A549 (cell line): Measurements from ENCODE around the gene LRSAM1. TPM values are rescaled to one million over a fixed set of nuclear protein-coding genes. Genes with fewer than 3 reads are reported as not detected.

Source experiments
- ATAC-seq, 2 experiments: fragments of 200-7000 bp in 1 of 2; fragments of >200 bp in 1 of 2; cut with Nextera tagmentation in 1 of 2; cut with Tn5 transposase in 1 of 2; 3 replicates each; pipeline versions ENCODE4 v1.8.0 to v1.9.1; 2018 to 2020; ENCODE audit warnings: mild to moderate bottlenecking in 1 of 2, moderate library complexity in 1 of 2
- CTCF ChIA-PET: fragments of 300-600 bp; sonication (Branson Sonifier 250); formaldehyde crosslinking; extraction: SDS; loops from one replicate; lab custom pipeline; 2021; ENCODE audit warnings: antibody characterized with exemption, inconsistent platforms; lab: Yijun Ruan, JAX
- POLR2A ChIA-PET: fragments of 350-600 bp; formaldehyde crosslinking; extraction: SDS; loops from one replicate; lab custom pipeline; 2021; ENCODE audit warnings: antibody characterized with exemption, inconsistent platforms; lab: Yijun Ruan, JAX
- DNase-seq, 2 experiments: peaks; one replicate each; pipeline versions ENCODE4 v3.0.0 to v3.0.0-alpha.2; 2011 to 2016; ENCODE audit warnings: low read depth in 1 of 2, low spot score in 1 of 2
- FAIRE-seq: peaks from 2 replicates; lab custom pipeline; 2011; peaks lifted over from hg19 to GRCh38; lab: Jason Lieb, UNC
- H3K27ac ChIP-seq, 2 experiments: fragments of >200 bp; sonication (Bioruptor Twin); formaldehyde crosslinking; 3 replicates each; pipeline ENCODE4 v1.5.1; 2016 to 2017
- H3K4me1 ChIP-seq: fragments of >200 bp; sonication (Bioruptor Twin); formaldehyde crosslinking; 3 replicates; pipeline ENCODE4 v1.6.1; 2016
- H3K4me2 ChIP-seq: fragments of >200 bp; sonication (Bioruptor Twin); formaldehyde crosslinking; 3 replicates; pipeline ENCODE4 v1.6.1; 2016
- H3K4me3 ChIP-seq: fragments of >200 bp; sonication (Bioruptor Twin); formaldehyde crosslinking; 3 replicates; pipeline ENCODE4 v1.5.1; 2016
- H3K9me3 ChIP-seq: fragments of >200 bp; sonication (Bioruptor Twin); formaldehyde crosslinking; 3 replicates; pipeline ENCODE4 v1.6.1; 2016
- ATOH8 ChIP-seq: fragments of 250-450 bp; sonication (Bioruptor Pico); IDR thresholded peaks from 2 replicates; pipeline ENCODE4 v1.5.0; 2020; ENCODE audit warnings: low read depth, mild to moderate bottlenecking, moderate library complexity
- CBX8 ChIP-seq: fragments of 200-600 bp; sonication (generic); IDR thresholded peaks from 2 replicates; pipeline ENCODE4 v1.6.1; 2016
- CEBPB ChIP-seq, 2 experiments: fragments of >200 bp in 1 of 2; sonication (Bioruptor Twin) in 1 of 2; formaldehyde crosslinking in 1 of 2; IDR thresholded peaks; 2 replicates each; pipeline ENCODE4 v1.6.1; 2012 to 2016
- CHD2 ChIP-seq: fragments of 150-350 bp; IDR thresholded peaks from 2 replicates; pipeline ENCODE4 v1.6.1; 2014; ENCODE audit warnings: low read length; ENCODE audit not compliant: partially characterized antibody
- ESRRA ChIP-seq: fragments of 150-350 bp; IDR thresholded peaks from 2 replicates; pipeline ENCODE4 v1.6.1; 2014; ENCODE audit warnings: mild to moderate bottlenecking, low read length, borderline replicate concordance
- FOSB ChIP-seq: fragments of 250-450 bp; sonication (Bioruptor Pico); IDR thresholded peaks from 2 replicates; pipeline ENCODE4 v1.5.0; 2020; ENCODE audit warnings: mild to moderate bottlenecking, moderate library complexity
- FOSL2 ChIP-seq, 2 experiments: fragments of 450-650 bp in 1 of 2; fragments of >200 bp in 1 of 2; sonication (Bioruptor Twin) in 1 of 2; formaldehyde crosslinking; IDR thresholded peaks; 2 replicates each; pipeline versions ENCODE4 v1.5.0 to v1.6.1; 2016 to 2020; ENCODE audit warnings: mild to moderate bottlenecking in 1 of 2, moderate library complexity in 1 of 2
- GATA3 ChIP-seq: IDR thresholded peaks from 2 replicates; pipeline ENCODE4 v1.6.1; 2012; ENCODE audit warnings: borderline replicate concordance
- HOXA7 ChIP-seq: fragments of 250-450 bp; sonication (Bioruptor Pico); IDR thresholded peaks from 2 replicates; pipeline ENCODE4 v1.5.0; 2020; ENCODE audit warnings: mild to moderate bottlenecking, moderate library complexity
- JUN ChIP-seq, 2 experiments: fragments of >200 bp; sonication (Bioruptor Twin); formaldehyde crosslinking; IDR thresholded peaks; 2 replicates in 1 of 2; 3 replicates in 1 of 2; pipeline ENCODE4 v1.6.1; 2016 to 2017
- MYC ChIP-seq: IDR thresholded peaks from 2 replicates; pipeline ENCODE4 v1.6.1; 2012; ENCODE audit warnings: mild to moderate bottlenecking, inconsistent platforms, low read length, improper control_type of control experiment, borderline replicate concordance
- NFE2L2 ChIP-seq: fragments of 150-350 bp; conservative IDR thresholded peaks from 2 replicates; pipeline ENCODE4 v1.6.1; 2014; ENCODE audit warnings: low read length
- RFX5 ChIP-seq: fragments of 450-650 bp; IDR thresholded peaks from 2 replicates; pipeline ENCODE4 v1.7.1; 2014; ENCODE audit warnings: antibody characterized with exemption, mild to moderate bottlenecking, moderate library complexity
- RNF2 ChIP-seq: fragments of 200-600 bp; sonication (generic); IDR thresholded peaks from 2 replicates; pipeline ENCODE4 v1.6.1; 2016; ENCODE audit warnings: low read depth, mild to moderate bottlenecking, antibody characterized with exemption, moderate library complexity, borderline replicate concordance
- TP53 ChIP-seq: fragments of 250-450 bp; sonication (Bioruptor Pico); IDR thresholded peaks from 2 replicates; pipeline ENCODE4 v1.5.0; 2021; ENCODE audit warnings: mild to moderate bottlenecking, moderate library complexity
- ZFP36 ChIP-seq: fragments of 450-650 bp; IDR thresholded peaks from 2 replicates; pipeline ENCODE4 v1.6.1; 2014; ENCODE audit warnings: borderline replicate concordance; ENCODE audit not compliant: partially characterized antibody
- ZSCAN20 ChIP-seq: fragments of 250-450 bp; sonication (Bioruptor Pico); IDR thresholded peaks from 2 replicates; pipeline ENCODE4 v1.8.0; 2022; ENCODE audit warnings: mild to moderate bottlenecking, moderate library complexity
- WGBS: methylation state at CpG from one replicate; pipeline ENCODE4 v1.1.6; 2017; ENCODE audit errors: missing lambda C conversion rate; 5-methylcytosine and 5-hydroxymethylcytosine counted together
- polyA plus RNA-seq, 4 experiments: library from polyadenylated mRNA; depleted of rRNA in 3 of 4; stranded (reverse); fragments of >200 nt; fragmentation: RNase III in 1 of 4; extraction: RNeasy Plus Mini Kit Qiagen cat#74134 plus additional on column Dnase treatment in 1 of 4; gene quantifications; 2 replicates in 3 of 4; 3 replicates in 1 of 4; pipeline ENCODE4 v1.2.3, GENCODE V29; 2011 to 2017
- TF ChIP-seq, protein P1 (sequence below): IDR thresholded peaks from 2 replicates; pipeline ENCODE4 v1.6.1; 2012; ENCODE audit warnings: low read depth, borderline replicate concordance
- TF ChIP-seq, protein P2 (sequence below): fragments of 150-350 bp; IDR thresholded peaks from 2 replicates; pipeline ENCODE4 v1.6.1; 2014; ENCODE audit warnings: low read depth, mild to moderate bottlenecking, low read length
- TF ChIP-seq, protein P3 (sequence below): fragments of 450-650 bp; IDR thresholded peaks from 2 replicates; pipeline ENCODE4 v1.6.1; 2014; ENCODE audit warnings: antibody characterized with exemption

Gene LRSAM1
- polyA plus RNA-seq, 2 of the 4 experiments (the other 2 are of a cell fraction): 5.1 to 10.0 TPM

GRCh38 chr9:127474592-127474991, 23.3 kb downstream of the LRSAM1 start:
- H3K4me2 ChIP-seq: no peak overlapping the region
- H3K4me3 ChIP-seq: no peak overlapping the region
- no peak overlapping the region for H3K27ac ChIP-seq
- no peaks in the 10 kb centered on the region for H3K9me3 ChIP-seq
- DNase-seq: no peak
- TF ChIP-seq ATOH8 (CRISPR knock-in tag): no peak
- no peak for TF ChIP-seq RFX5
- TF ChIP-seq FOSL2 (IDR thresholded peaks at IDR 0.05): no peak
- TF ChIP-seq FOSL2 (CRISPR knock-in tag; IDR thresholded peaks at IDR 0.05): no peak
- no peak for TF ChIP-seq RNF2
- TF ChIP-seq, all 56 proteins: peak for 0
- ChIA-PET POLR2A (no interaction called here), CTCF (interaction anchor here (0.8 to 2.4 kb wide), 6 partner anchors 9 to 260 kb away, joined by 3 to 9 read pairs (median 6); partner anchors contain the start of gene TOR2A)
- 92% methylated on average over 4 of the region's 5 CpGs for WGBS
- ATAC-seq (no peak), FAIRE-seq (no peak)
- no peaks in the 10 kb centered on the region for H3K4me1 ChIP-seq

GRCh38 chr9:127479507-127480081, 28.3 kb downstream of the LRSAM1 start:
- WGBS: 91% methylated on average over 15 of the region's 17 CpGs

DNA sequence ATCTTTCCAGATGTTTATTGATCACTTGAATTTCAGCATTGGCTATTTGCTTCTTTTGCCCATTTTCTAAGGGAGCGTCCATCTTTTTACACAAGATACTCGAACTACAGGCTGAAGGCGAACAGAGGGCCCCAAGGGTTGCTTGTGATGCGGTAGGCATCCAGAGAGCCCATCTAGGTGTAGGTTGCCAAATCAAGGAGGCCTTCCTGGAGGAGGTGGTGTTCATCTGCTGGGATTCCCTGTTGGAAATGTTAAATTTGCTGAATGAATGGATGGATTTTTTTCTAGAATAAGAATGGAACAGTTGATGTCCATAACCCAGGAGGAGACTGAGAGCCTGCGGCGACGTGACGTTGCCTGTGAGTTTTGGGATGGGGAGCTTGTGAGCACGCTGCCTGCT, 31.4 kb downstream of the LRSAM1 start:
- ATAC-seq (no peak), FAIRE-seq (no peak), DNase-seq (no peak)
- H3K4me2 ChIP-seq: no peak overlapping the region
- H3K4me3 ChIP-seq: no peak overlapping the region
- WGBS: 96% methylated on average over 9 of the region's 9 CpGs
- TF ChIP-seq CBX8 (no peak), ZFP36 (peak; percentile 87)
- H3K4me1 ChIP-seq: no peaks in the 10 kb centered on the region
- POLR2A ChIA-PET: no interaction called here
- no peak overlapping the region for H3K27ac ChIP-seq
- CTCF ChIA-PET: interaction anchor here (2.2 kb wide), 1 partner anchor 10 kb away, joined by 7 read pairs; no protein-coding TSS in a partner anchor
- H3K9me3 ChIP-seq: no peaks in the 10 kb centered on the region

More at GRCh38 chr9:127479507-127480081, 28.3 kb downstream of the LRSAM1 start:
- Histone ChIP-seq H3K4me1 (no peaks in the 10 kb centered on the region), H3K4me2 (no peak overlapping the region), H3K4me3 (no peak overlapping the region)
- FAIRE-seq: no peak
- ATAC-seq: no peak; a peak in 1 of 6 replicates
- TF ChIP-seq CEBPB (IDR thresholded peaks at IDR 0.05): no peak
- TF ChIP-seq, all 56 proteins: peak for 0
- ChIA-PET POLR2A (no interaction called here), CTCF (interaction anchor here (0.8 to 2.0 kb wide), 6 partner anchors 9 to 110 kb away, joined by 3 to 9 read pairs (median 4); no protein-coding TSS in a partner anchor)
- Histone ChIP-seq H3K9me3 (no peaks in the 10 kb centered on the region), H3K27ac (no peak overlapping the region)
- DNase-seq: no peak

GRCh38 chr9:127485995-127486394, 34.7 kb downstream of the LRSAM1 start:
- TF ChIP-seq GATA3 (no peak), NFE2L2 (no peak), CEBPB (IDR thresholded peaks at IDR 0.05) (peak in 1 of 2 experiments; percentile 33; a peak in 1 of 4 replicates)
- ChIA-PET CTCF (interaction anchor here (0.9 to 1.4 kb wide), 2 partner anchors 17 to 140 kb away, joined by 3 to 7 read pairs; no protein-coding TSS in a partner anchor), POLR2A (no interaction called here)
- ATAC-seq: peak; percentile 39; a peak in 3 of 6 replicates
- Histone ChIP-seq H3K27ac (no peak overlapping the region), H3K9me3 (no peaks in the 10 kb centered on the region), H3K4me3 (no peak overlapping the region), H3K4me2 (no peak overlapping the region), H3K4me1 (no peaks in the 10 kb centered on the region)
- WGBS: 83% methylated on average over 11 of the region's 11 CpGs
- no peak for FAIRE-seq
- no peak for DNase-seq

GRCh38 chr9:127488946-127489345, 37.6 kb downstream of the LRSAM1 start:
- 85% methylated on average over 8 of the region's 8 CpGs for WGBS
- no peak for DNase-seq
- H3K4me3 ChIP-seq: no peak overlapping the region
- FAIRE-seq: no peak
- no peak overlapping the region for H3K4me2 ChIP-seq
- no peak overlapping the region for H3K27ac ChIP-seq
- no peaks in the 10 kb centered on the region for H3K9me3 ChIP-seq
- H3K4me1 ChIP-seq: no peaks in the 10 kb centered on the region
- ChIA-PET CTCF (interaction anchor here (0.6 to 36.3 kb wide), 6 partner anchors 9 to 432 kb away, joined by 3 to 821 read pairs (median 10); no protein-coding TSS in a partner anchor), POLR2A (no interaction called here)
- no peak for ATAC-seq
- TF ChIP-seq, protein P1, sequence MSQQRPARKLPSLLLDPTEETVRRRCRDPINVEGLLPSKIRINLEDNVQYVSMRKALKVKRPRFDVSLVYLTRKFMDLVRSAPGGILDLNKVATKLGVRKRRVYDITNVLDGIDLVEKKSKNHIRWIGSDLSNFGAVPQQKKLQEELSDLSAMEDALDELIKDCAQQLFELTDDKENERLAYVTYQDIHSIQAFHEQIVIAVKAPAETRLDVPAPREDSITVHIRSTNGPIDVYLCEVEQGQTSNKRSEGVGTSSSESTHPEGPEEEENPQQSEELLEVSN: no peak
- no peak for TF ChIP-seq ZSCAN20
- TF ChIP-seq GATA3: no peak
- no peak for TF ChIP-seq TP53
- no peak for TF ChIP-seq FOSB (CRISPR knock-in tag)
- TF ChIP-seq CHD2: no peak
- TF ChIP-seq, protein P2, sequence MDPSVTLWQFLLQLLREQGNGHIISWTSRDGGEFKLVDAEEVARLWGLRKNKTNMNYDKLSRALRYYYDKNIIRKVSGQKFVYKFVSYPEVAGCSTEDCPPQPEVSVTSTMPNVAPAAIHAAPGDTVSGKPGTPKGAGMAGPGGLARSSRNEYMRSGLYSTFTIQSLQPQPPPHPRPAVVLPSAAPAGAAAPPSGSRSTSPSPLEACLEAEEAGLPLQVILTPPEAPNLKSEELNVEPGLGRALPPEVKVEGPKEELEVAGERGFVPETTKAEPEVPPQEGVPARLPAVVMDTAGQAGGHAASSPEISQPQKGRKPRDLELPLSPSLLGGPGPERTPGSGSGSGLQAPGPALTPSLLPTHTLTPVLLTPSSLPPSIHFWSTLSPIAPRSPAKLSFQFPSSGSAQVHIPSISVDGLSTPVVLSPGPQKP: no peak
- TF ChIP-seq, protein P3, sequence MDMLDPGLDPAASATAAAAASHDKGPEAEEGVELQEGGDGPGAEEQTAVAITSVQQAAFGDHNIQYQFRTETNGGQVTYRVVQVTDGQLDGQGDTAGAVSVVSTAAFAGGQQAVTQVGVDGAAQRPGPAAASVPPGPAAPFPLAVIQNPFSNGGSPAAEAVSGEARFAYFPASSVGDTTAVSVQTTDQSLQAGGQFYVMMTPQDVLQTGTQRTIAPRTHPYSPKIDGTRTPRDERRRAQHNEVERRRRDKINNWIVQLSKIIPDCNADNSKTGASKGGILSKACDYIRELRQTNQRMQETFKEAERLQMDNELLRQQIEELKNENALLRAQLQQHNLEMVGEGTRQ: no peak
- no peak for TF ChIP-seq JUN (IDR thresholded peaks at IDR 0.05)
- no peak for TF ChIP-seq MYC
- no peak for TF ChIP-seq ESRRA
- TF ChIP-seq HOXA7 (CRISPR knock-in tag): no peak
